Measurements from ENCODE around the gene ABCD4.
"Not testable (repeated sequence)": the region's sequence is repeated elsewhere in the genome, so short reads cannot be mapped to it uniquely, and the experiment has no call there.

The ABCD4 gene

GRCh38 chr14:74302634-74303569 is at the start of gene ABCD4:
Gene ABCD4 (minus strand): TSS chr14:74302934. CDS start chr14:74302912, 22 bp downstream.
- peak; percentile 91 for DNase-seq

- no peak for DNase-seq
Observed at GRCh38 chr14:74350928-74351323, 48.2 kb upstream of the ABCD4 start.

- DNase-seq, result no peak
Observed at GRCh38 chr14:74350211-74350927, 47.6 kb upstream of the ABCD4 start.

GRCh38 chr14:74349757-74350156 is 47.0 kb upstream of the ABCD4 start:
- DNase-seq, result no peak

GRCh38 chr14:74348735-74349463 is 46.2 kb upstream of the ABCD4 start:
- no peak for DNase-seq

GRCh38 chr14:74348241-74348734 is 45.6 kb upstream of the ABCD4 start, which contains the start of gene VRTN:
Gene VRTN (plus strand): TSS chr14:74348471. CDS start chr14:74356784, 8,313 bp downstream.
- DNase-seq, result no peak

- DNase-seq, result no peak
Observed at GRCh38 chr14:74347795-74348100, 45.0 kb upstream of the ABCD4 start.

GRCh38 chr14:74347097-74347794 is 44.5 kb upstream of the ABCD4 start:
- DNase-seq, result no peak

GRCh38 chr14:74346341-74346740 is 43.6 kb upstream of the ABCD4 start:
- DNase-seq, result no peak

GRCh38 chr14:74333909-74334308 is 31.2 kb upstream of the ABCD4 start:
- DNase-seq, result no peak

GRCh38 chr14:74329950-74330552 is 27.3 kb upstream of the ABCD4 start:
- not testable (repeated sequence) for DNase-seq

GRCh38 chr14:74326369-74327152 is 23.8 kb upstream of the ABCD4 start:
- DNase-seq, result no peak

- DNase-seq, result no peak
Observed at GRCh38 chr14:74325446-74325845, 22.7 kb upstream of the ABCD4 start.

- DNase-seq, result no peak
Observed at GRCh38 chr14:74324931-74325361, 22.2 kb upstream of the ABCD4 start.

GRCh38 chr14:74314576-74314975 is 11.8 kb upstream of the ABCD4 start:
- DNase-seq, result no peak

GRCh38 chr14:74313601-74314000 is 10.9 kb upstream of the ABCD4 start:
- no peak for DNase-seq

GRCh38 chr14:74312161-74312560 is 9.4 kb upstream of the ABCD4 start:
- DNase-seq, result no peak

GRCh38 chr14:74309125-74310022 is 6.6 kb upstream of the ABCD4 start:
- no peak for DNase-seq

- DNase-seq, result no peak
Observed at GRCh38 chr14:74308695-74309094, 6.0 kb upstream of the ABCD4 start.

- DNase-seq, result peak; percentile 26
Observed at GRCh38 chr14:74302152-74302628, 544 bp downstream of the ABCD4 start.
